ENCODE measurements around the gene SAMD1.

SAMD1 gene

GRCh38 chr19:14088634-14089411 lies 1.7 kb downstream of the SAMD1 start:
- DNase-seq: no peak

GRCh38 chr19:14086098-14086497 lies 4.5 kb downstream of the SAMD1 start:
- no peak for DNase-seq

- no peak for DNase-seq
Measured at GRCh38 chr19:14085309-14085995, 5.1 kb downstream of the SAMD1 start, which contains the start of gene C19orf67. C19orf67 (minus strand) TSS chr19:14085783; CDS start chr19:14085627, 156 bp downstream.

GRCh38 chr19:14082675-14082960 lies 7.9 kb downstream of the SAMD1 start:
- no peak for DNase-seq

GRCh38 chr19:14081797-14082674 lies 8.5 kb downstream of the SAMD1 start:
- DNase-seq: peak; percentile 43

GRCh38 chr19:14080887-14081796 lies 9.4 kb downstream of the SAMD1 start:
- DNase-seq: peak; percentile 98

- DNase-seq: no peak
Measured at GRCh38 chr19:14078411-14078810, 12.1 kb downstream of the SAMD1 start.

GRCh38 chr19:14073925-14074838 lies 16.4 kb downstream of the SAMD1 start:
- DNase-seq: peak; percentile 35

GRCh38 chr19:14073261-14073924 lies 17.2 kb downstream of the SAMD1 start:
- DNase-seq: peak; percentile 79

GRCh38 chr19:14072535-14073260 lies 17.9 kb downstream of the SAMD1 start, which contains the start of gene MISP3:
MISP3 (plus strand) TSS chr19:14072786; CDS start chr19:14073310, 524 bp downstream.
- DNase-seq: peak; percentile 31

GRCh38 chr19:14070268-14071050 lies 20.1 kb downstream of the SAMD1 start:
- DNase-seq: no peak

- no peak for DNase-seq
Measured at GRCh38 chr19:14066134-14066533, 24.4 kb downstream of the SAMD1 start.

- DNase-seq: no peak
Measured at GRCh38 chr19:14063105-14063504, 27.4 kb downstream of the SAMD1 start.

GRCh38 chr19:14062558-14062855 lies 28.0 kb downstream of the SAMD1 start:
- DNase-seq: no peak

GRCh38 chr19:14061751-14062557 lies 28.6 kb downstream of the SAMD1 start, which contains the start of gene PALM3:
PALM3 (minus strand) TSS chr19:14062076; CDS start chr19:14061980, 96 bp downstream.
- DNase-seq: no peak

- no peak for DNase-seq
Measured at GRCh38 chr19:14061081-14061749, 29.3 kb downstream of the SAMD1 start.

GRCh38 chr19:14059652-14060155 lies 30.8 kb downstream of the SAMD1 start:
- no peak for DNase-seq

Measured in stimulated activated CD4-positive, alpha-beta T cell treated with anti-CD3 and anti-CD28 coated beads, Interleukin-4, amount 100 ng/mL, for 1 hour (primary cell).